Activated CD8-positive, alpha-beta memory T cell treated with anti-CD3 and anti-CD28 coated beads for 36 hours (primary cell): ENCODE measurements around the gene CORO6. TPM values are rescaled to one million over a fixed set of nuclear protein-coding genes. Genes with fewer than 3 reads are reported as not detected.

Experiments used
- CTCF ChIA-PET: fragments of 350-600 bp; sonication (Branson Sonifier 250); formaldehyde crosslinking; loops from one replicate; lab custom pipeline; 2021; ENCODE audit warnings: antibody characterized with exemption; lab: Charles Lee
- POLR2A ChIA-PET: fragments of 350-600 bp; sonication (Branson Sonifier 250); formaldehyde crosslinking; loops from one replicate; lab custom pipeline; 2021; ENCODE audit warnings: antibody characterized with exemption; lab: Charles Lee
- total RNA-seq, 2 experiments: library from RNA; stranded (reverse); gene quantifications; one replicate each; pipeline ENCODE4 v1.2.3, GENCODE V29; 2021

CORO6 gene
- total RNA-seq, 2 experiments from 2014 or later: 5.5 to 6.2 TPM

- ChIA-PET POLR2A (interaction anchor here (1.2 to 2.0 kb wide), 6 partner anchors 8 to 29 kb away, joined by 3 to 7 read pairs (median 4); partner anchors contain the start of genes ABHD15 and TP53I13), CTCF (interaction anchor here (0.6 to 6.4 kb wide), 8 partner anchors 10 to 130 kb away, joined by 3 to 33 read pairs (median 4); partner anchors contain the start of gene ABHD15)
Observed at GRCh38 chr17:29588562-29589411, 33.9 kb downstream of the CORO6 start.

DNA sequence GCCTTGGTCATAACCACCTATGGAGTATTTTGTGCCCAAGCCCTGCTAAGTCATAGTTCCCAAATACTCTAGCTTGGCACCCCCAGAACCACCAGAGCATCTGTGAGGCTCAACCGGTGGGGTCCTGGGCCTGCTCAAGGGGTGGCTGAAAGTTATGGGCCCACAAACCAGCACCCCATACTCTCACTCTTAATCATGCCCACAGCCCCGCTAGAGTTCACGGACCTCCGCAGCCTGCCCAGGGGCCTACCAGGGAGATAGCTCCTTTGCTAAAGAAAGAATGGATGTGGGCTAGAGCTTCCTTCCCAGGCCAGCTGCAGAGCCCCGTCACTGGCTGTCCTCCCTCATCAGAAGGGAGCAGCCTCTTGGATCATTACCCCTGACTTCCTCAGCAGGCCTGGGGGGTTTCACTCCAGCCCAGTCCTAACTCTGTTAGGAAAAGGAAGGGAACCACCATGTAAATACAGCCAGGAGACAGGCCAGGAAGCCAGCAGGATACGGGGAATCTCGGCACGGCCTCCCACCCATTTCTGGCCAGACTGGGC is 34.6 kb downstream of the CORO6 start:
- CTCF ChIA-PET: interaction anchor here (0.6 to 6.4 kb wide), 9 partner anchors 9 to 131 kb away, joined by 3 to 33 read pairs (median 4); partner anchors contain the start of gene ABHD15
- POLR2A ChIA-PET: interaction anchor here (0.6 to 2.0 kb wide), 8 partner anchors 8 to 29 kb away, joined by 3 to 7 read pairs (median 4); partner anchors contain the start of genes ABHD15 and TP53I13

- ChIA-PET POLR2A (interaction anchor here (0.6 to 2.0 kb wide), 8 partner anchors 11 to 63 kb away, joined by 3 to 7 read pairs (median 4); partner anchors contain the start of genes ABHD15 and TP53I13), CTCF (interaction anchor here (1.0 to 6.4 kb wide), 5 partner anchors 15 to 52 kb away, joined by 3 to 33 read pairs (median 4); partner anchors contain the start of gene ABHD15)
Observed at GRCh38 chr17:29587591-29587990, 35.1 kb downstream of the CORO6 start.

- ChIA-PET POLR2A (interaction anchor here (0.6 to 1.7 kb wide), 4 partner anchors 19 to 63 kb away, joined by 3 to 4 read pairs (median 3); partner anchors contain the start of gene ABHD15), CTCF (interaction anchor here (1.2 to 6.4 kb wide), 3 partner anchors 14 to 30 kb away, joined by 4 to 33 read pairs (median 10); partner anchors contain the start of gene ABHD15)
Observed at GRCh38 chr17:29586676-29587469, 35.8 kb downstream of the CORO6 start.

DNA sequence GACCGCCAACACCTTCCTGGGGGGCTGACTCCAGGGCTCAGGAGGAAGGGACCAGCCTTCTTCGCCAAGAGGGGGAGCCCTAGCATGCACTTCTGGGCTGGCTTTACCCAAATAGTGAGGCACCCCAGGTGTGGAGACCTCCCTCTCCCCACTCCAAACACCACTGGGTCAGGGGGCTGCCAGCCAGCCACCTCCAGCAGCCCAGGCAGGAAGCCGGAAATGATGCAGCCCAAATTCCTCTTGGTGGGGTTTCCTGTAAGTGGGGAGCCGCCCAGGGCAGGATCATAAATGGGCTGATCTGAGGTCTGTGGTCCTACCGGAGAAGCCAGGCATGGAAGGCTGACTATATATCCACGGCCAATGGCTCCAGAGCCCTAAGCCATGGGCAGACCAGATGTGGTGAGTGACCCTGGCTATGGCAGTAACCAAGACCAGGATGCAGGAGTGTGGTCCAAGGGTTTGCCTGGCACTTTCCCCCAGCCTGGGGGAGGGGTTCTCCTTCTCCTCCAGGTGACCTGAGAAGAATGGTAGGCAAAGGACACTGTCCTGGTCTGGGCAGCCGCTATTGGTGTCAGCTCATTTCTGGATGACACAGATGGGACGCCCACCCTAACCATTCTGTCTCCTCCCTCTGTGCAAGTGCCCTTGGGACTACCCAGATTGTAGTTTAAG is 37.5 kb downstream of the CORO6 start:
- CTCF ChIA-PET: interaction anchor here (1.0 to 6.4 kb wide), 2 partner anchors 12 to 32 kb away, joined by 3 to 33 read pairs; no protein-coding TSS in a partner anchor
- POLR2A ChIA-PET: no interaction called here

DNA sequence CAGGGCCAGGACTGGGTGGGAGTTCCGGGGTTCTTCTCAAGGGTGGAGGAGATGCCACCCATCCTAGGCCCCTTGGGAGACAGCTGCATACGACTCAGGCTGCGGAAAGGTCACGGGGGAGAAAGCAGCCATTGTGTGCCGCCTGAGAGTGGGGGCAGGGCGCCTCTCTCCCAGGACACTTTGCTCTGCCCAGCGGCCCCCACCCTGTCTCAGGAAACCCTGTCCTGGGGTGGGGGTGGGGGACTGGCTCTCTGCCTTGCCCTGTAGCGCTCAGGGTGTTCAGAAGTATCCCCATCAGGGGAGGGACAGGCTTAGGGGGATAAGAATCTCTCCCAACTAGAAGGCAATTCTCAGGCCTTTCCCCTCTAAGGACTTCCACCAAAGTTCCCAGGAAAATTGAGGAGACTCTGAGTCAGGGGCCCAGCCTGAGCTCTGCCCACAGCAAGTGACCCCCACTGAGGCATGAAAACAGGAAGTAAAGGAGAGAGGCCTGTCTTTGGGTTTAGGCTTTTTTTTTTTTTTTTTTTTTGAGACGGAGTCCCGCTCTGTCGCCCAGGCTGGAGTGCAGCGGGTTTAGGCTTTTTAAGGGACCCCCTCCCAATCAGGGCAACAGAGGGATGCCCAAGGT is 38.1 kb downstream of the CORO6 start:
- POLR2A ChIA-PET: no interaction called here
- CTCF ChIA-PET: interaction anchor here (6.4 kb wide), 1 partner anchor 33 kb away, joined by 33 read pairs; no protein-coding TSS in a partner anchor

- POLR2A ChIA-PET: no interaction called here
- CTCF ChIA-PET: interaction anchor here (1.1 to 6.4 kb wide), 4 partner anchors 8 to 44 kb away, joined by 3 to 39 read pairs (median 18); partner anchors contain the start of gene ANKRD13B
Observed at GRCh38 chr17:29583324-29584248, 39.1 kb downstream of the CORO6 start.

- ChIA-PET CTCF (interaction anchor here (1.1 to 5.4 kb wide), 3 partner anchors 9 to 44 kb away, joined by 3 to 39 read pairs (median 4); partner anchors contain the start of gene ANKRD13B), POLR2A (no interaction called here)
Observed at GRCh38 chr17:29582772-29583171, 39.9 kb downstream of the CORO6 start.

DNA sequence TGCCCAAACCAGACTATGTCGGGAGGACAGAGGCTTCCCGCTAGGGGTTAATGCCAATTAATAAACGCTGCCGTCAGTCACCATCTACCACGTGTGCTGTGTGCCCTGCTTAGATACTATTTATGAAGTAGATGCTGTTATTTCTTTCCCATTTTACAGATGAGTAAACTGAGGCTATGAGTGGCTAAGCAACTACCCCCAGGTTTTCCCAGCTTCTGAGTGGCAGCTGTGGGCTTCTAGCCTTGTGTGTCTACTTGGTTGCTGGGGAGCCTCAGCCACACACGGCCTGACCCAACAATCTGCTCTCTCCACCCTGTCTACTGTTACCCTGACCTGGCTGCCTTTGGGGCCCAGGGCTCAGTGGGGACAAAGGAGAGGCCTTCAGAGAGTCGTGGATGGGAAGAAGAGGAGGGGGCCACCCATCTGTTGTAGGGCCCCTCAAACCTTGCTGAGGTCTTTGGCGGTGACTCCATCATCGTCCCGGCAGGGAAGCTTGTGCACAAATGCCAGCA is 40.4 kb downstream of the CORO6 start:
- ChIA-PET CTCF (interaction anchor here (1.1 to 5.4 kb wide), 3 partner anchors 9 to 35 kb away, joined by 4 to 40 read pairs (median 39); partner anchors contain the start of gene ANKRD13B), POLR2A (interaction anchor here (1.1 to 1.7 kb wide), 2 partner anchors 12 to 14 kb away, joined by 4 to 7 read pairs; partner anchors contain the start of gene TP53I13)

DNA sequence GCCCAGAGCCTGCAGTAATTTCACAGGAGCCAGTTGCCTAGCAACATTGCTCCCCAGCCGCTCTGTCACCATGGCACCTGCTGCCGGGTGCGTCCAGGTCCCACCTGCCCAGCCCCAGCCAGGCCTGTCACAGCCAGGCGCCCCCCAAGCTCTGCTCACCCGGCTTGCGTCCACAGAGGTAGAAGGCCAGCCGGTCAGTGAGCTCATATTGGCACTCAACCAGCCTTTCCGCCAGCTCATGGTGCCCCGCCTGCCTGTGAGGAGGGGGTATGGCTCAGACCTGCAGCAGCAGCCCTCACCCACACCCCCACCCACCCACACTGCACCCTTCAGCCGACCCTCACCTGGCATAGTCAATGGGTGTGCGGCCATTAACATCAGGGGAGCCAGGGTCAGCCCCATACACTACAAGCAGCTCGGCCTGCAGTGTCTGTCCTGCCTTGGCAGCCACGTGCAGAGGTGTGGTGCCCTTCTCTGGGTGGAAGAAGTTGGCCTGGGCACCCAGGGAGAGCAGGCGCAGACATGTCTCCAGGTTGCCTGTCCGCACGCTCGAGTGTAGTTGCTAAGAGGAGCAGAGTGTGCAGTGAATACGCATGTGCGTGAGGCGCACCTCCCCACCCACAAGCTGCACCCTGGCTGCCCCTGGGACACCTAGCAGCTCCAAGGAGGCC is 41.0 kb downstream of the CORO6 start:
- ChIA-PET POLR2A (interaction anchor here (1.1 to 1.7 kb wide), 2 partner anchors 12 to 13 kb away, joined by 4 to 7 read pairs; partner anchors contain the start of gene TP53I13), CTCF (interaction anchor here (0.5 to 5.4 kb wide), 5 partner anchors 10 to 209 kb away, joined by 4 to 40 read pairs (median 20); partner anchors contain the start of gene ANKRD13B)

GRCh38 chr17:29579866-29580771 is 42.6 kb downstream of the CORO6 start:
- ChIA-PET CTCF (interaction anchor here (0.6 to 5.4 kb wide), 10 partner anchors 10 to 397 kb away, joined by 3 to 40 read pairs (median 9); partner anchors contain the start of genes ABHD15 and ANKRD13B), POLR2A (interaction anchor here (0.6 to 1.7 kb wide), 8 partner anchors 9 to 105 kb away, joined by 3 to 7 read pairs (median 3); partner anchors contain the start of genes ABHD15, ANKRD13B and TP53I13)

DNA sequence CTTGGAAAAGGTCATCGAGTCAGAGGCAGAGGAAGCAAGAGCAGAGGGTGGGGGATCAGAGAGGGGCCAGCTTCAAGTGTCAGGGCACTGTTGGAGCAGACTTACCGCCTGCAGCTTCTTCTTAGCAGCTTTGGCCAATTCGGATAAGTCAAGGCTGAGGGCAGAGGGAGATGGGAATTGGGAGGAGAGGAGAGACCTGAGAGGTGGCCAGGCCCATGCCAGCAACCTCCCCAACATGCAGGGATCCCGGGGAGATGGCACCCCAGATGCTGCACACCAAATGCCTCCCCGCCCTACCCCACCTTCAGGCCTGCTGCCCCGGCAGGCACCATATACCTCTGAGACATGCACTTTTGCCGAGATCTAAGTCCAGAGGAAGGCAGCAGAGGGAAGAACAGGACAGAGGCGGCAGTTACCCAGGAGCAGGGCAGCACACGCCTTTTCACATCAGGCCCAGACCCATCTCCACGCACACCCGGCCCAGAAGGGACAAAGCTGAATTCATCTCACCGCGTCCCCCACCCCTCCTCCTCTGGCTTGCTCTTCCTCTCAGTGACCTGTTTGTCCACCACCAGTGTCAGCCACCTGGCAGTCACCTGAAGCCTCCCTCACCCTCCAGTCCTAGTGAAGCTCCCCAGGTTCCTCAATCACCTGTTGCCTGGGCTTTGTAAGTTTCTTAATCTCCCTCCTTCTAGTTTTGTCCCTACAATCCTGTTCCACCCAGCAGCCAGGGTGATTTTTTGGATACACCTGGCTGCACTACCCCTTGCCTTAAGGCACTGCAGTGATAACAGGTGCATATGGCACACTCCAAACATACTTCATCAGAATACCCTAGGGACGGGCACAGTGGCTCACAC is 43.9 kb downstream of the CORO6 start:
- ChIA-PET CTCF (interaction anchor here (1.3 to 5.4 kb wide), 6 partner anchors 9 to 38 kb away, joined by 3 to 40 read pairs (median 17); partner anchors contain the start of genes ABHD15 and ANKRD13B), POLR2A (interaction anchor here (1.2 kb wide), 1 partner anchor 38 kb away, joined by 3 read pairs; no protein-coding TSS in a partner anchor)
